NK-92 (cell line): Measurements from ENCODE around the gene ARRB1.

Experiments used
- DNase-seq: peaks from one replicate; lab custom pipeline; 2025; ENCODE audit not compliant: unreplicated experiment; lab: John Stamatoyannopoulos, UW

Gene ARRB1

GRCh38 chr11:75301601-75302345 lies 49.7 kb downstream of the ARRB1 start:
- no peak for DNase-seq

DNA sequence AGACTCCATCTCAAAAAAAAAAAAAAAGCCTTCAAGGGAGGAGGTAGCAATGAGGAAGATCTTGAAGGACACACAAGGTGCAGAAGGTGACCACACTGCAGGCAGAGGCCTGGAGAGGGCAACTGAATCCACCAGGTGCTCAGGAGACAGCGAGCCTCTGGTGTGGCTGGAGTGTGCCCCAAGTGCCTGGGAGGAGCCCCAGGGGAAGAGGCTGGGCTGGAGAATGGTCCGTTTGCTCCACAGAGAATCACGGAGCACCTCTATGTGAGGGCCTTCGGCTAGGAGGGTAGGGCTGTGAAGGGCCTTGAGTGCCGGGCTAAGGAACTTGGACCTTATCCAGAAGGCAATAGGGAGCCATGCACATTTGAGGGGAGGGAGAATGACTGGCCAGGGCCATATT lies 50.3 kb downstream of the ARRB1 start:
- DNase-seq, result no peak

- no peak for DNase-seq
Measured at GRCh38 chr11:75298976-75299260, 52.5 kb downstream of the ARRB1 start.

- DNase-seq, result no peak
Measured at GRCh38 chr11:75298191-75298975, 53.1 kb downstream of the ARRB1 start.

DNA sequence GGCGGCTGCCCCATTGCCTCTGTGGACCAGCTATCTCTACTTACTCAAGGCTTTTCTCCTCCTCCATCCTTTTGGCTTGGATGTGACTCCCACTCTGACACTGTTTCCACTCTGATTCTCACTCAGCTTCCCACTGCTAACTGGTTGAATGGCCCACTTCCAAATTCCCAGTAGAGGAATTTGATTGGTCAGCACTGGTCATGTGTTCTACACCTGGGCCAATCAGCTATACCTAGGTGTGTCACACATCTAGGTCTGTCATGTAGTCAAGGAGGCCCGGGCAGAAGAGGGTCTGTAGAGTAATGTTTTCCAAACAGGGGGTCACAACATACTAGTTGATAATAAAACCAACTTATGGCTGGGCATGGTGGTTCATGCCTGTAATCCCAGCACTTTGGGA lies 57.6 kb downstream of the ARRB1 start:
- DNase-seq, result no peak

DNA sequence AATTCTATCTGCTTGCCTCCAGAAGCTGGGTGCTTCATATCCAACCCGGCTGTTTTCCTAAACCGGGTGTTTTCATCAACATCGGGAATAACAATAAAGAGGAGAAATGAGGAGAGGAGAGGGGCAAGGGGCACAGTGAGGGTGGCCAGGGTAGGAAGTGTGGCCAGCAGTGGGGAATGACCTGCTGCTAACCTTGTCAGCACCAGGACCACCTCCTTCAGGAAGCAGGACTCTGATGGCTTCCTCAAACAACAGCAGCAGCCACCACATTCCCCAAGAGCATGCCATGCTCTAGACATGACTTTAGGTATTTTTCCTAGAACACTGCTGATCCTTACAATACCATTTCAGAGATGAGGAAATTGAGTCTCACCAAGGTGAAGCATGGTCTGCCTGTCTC lies 58.5 kb downstream of the ARRB1 start:
- DNase-seq, result no peak

DNA sequence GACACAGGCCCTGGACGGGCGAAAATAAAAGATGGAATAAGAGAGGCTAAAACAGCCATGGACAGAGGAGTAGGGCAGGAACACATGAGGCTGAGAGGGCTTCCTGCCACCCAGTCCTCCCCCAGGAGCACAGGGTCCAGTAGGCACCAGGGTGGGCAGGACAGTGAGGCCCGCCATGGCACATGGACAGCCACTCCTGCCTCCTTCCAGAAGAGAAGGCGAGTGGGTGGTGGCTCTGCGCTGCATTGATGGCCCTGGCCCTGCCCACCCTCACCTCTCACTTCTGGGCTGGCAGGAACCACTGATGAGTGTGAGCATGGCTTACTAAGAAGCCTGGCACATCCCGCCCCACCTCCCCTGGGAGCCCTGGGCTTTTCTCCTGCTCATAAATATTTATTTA lies 59.7 kb downstream of the ARRB1 start:
- no peak for DNase-seq

- DNase-seq, result no peak
Measured at GRCh38 chr11:75289919-75290318, 61.5 kb downstream of the ARRB1 start.

GRCh38 chr11:75289511-75289760 lies 62.0 kb downstream of the ARRB1 start:
- DNase-seq, result no peak

- DNase-seq, result no peak
Measured at GRCh38 chr11:75287579-75287978, 63.9 kb downstream of the ARRB1 start.

DNA sequence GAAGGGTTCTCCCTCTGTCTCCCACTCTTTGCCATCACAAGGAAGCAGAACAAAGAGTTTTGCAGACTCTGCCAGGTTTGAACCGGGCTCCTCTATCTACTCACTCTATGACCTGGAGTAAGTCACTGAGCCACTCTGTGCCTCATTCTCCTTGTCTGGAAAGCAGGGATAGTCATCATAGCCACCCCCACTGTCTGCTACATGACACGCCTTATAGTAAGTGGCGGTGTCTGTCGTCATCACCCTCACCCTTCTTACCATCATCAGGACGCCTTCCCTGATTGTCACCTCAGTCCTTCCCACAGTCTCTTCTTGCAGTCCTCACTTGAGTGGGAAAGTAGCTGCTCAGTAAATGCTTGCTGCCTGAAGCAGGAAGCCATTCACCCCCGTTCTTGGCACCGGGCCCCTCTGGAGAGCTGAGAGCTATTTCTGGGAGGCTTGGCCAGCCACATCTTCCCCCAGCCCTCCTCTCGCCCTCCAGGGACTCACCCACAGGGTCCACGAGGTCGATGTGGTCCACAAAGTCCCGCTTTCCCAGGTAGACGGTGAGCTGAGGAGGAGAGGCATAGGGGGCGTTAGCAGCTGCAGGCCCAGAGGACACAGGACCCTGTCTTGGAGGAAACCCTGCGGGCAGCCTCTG lies 64.5 kb downstream of the ARRB1 start:
- no peak for DNase-seq

GRCh38 chr11:75285776-75286360 lies 65.6 kb downstream of the ARRB1 start:
- DNase-seq, result no peak

DNA sequence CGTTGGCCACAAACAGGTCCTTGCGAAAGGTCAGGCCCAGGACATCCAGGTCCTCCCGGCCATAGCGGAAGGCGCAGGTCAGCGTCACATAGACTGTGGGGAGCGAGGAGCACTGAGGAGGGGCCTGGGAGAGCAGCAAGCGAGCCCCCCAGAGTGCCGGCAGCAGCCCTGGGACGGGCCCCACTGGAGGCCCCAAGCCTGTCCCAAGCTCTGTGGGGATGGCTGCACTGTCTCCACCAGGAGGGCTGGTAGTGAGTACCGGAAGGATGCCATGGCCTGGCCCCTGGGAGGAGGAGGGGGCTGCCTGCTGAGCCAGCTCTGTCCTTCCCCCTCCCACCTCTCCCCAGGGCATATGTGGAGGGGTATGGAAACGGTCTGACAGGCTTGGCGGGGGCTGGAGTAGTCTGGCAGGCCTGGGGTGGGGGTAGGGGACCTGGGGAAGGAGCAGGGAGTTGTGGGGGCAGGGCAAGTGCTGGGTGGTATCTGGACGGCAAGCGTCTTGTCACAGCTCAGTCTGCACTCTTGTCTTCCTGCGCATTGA lies 68.0 kb downstream of the ARRB1 start:
- DNase-seq, result no peak

DNA sequence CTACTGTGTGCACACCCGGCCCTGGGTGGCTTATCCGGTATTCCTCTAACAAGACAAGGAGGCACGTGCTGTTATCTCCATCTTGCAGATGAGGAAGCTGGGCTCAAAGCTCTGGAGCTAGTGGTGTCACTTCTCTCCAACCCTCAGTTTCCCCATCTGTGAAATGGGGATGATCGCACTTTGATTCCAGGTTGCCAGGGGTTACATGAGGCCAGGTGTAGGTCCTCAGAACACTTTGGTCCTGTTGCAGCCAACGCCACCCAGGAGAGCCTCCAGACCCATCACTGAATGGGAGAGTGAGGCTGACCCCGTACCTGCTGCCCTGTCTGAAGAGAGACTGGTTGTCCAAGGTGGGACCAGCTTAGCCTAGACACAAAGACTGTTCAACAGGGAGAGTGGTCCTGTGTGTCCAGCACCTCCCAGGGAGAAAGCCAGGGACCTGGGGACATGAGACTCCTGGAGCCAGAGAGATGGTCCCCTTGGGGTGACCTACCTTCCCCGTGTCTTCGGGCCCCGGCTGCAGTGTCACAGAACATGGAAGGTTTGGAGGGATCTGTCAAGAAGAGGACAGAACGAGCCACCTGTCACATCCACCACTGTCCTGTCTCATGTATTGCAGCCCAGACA lies 69.9 kb downstream of the ARRB1 start:
- no peak for DNase-seq

GRCh38 chr11:75280770-75281468 lies 70.5 kb downstream of the ARRB1 start:
- DNase-seq, result no peak

DNA sequence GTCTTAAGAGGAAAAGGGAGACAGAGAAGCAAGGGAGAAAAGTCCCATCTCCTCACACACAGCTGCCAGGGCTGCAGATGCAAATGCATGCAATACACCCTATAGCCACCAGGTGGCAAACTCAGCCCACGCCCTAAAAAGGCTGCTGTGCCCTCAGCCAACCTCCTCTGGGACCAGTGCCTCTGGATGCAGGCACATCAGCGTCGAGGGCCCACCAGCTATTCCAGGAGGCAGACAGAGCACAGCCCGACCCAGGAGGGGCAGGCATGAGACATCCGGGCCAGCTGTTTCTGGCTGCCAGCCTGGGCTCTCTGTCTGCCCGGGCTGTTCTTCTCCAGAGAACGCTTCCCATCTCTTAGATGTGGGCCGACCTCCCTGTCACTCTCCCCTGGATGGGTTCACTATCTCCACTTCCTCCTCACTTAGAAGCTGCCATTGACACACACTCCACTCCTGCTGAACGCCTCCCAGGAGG lies 71.2 kb downstream of the ARRB1 start:
- DNase-seq, result no peak

- DNase-seq, result no peak
Measured at GRCh38 chr11:75279273-75279672, 72.2 kb downstream of the ARRB1 start.

- no peak for DNase-seq
Measured at GRCh38 chr11:75277991-75278790, 73.3 kb downstream of the ARRB1 start.

GRCh38 chr11:75277211-75277805 lies 74.2 kb downstream of the ARRB1 start:
- no peak for DNase-seq

- no peak for DNase-seq
Measured at GRCh38 chr11:75276686-75277085, 74.8 kb downstream of the ARRB1 start.
